SK-N-SH treated with all-trans-retinoic acid at 6 μM for 48 hours (cell line): ENCODE data around the gene CD86.

Experiments used
- BACH2 ChIP-seq: fragments of 250-450 bp; sonication (Bioruptor Pico); IDR thresholded peaks from 2 replicates; pipeline ENCODE4 v1.9.0; 2021; ENCODE audit warnings: mild to moderate bottlenecking, borderline replicate concordance
- CSDC2 ChIP-seq: fragments of 250-450 bp; sonication (Bioruptor Pico); IDR thresholded peaks from 2 replicates; pipeline ENCODE4 v1.5.0; 2020; ENCODE audit warnings: mild to moderate bottlenecking, moderate library complexity
- ISL1 ChIP-seq: fragments of 250-450 bp; sonication (Bioruptor Pico); IDR thresholded peaks from 2 replicates; pipeline ENCODE4 v2.1.2; 2022; ENCODE audit warnings: mild to moderate bottlenecking, moderate library complexity
- ZFP30 ChIP-seq: fragments of 450-650 bp; formaldehyde crosslinking; IDR thresholded peaks from 2 replicates; pipeline ENCODE4 v1.5.0; 2022; ENCODE audit warnings: mild to moderate bottlenecking, moderate library complexity
- TF ChIP-seq, protein P1 (sequence below): fragments of 250-450 bp; sonication (Bioruptor Pico); IDR thresholded peaks from 2 replicates; pipeline ENCODE4 v1.5.1; 2020; ENCODE audit warnings: low read depth, mild to moderate bottlenecking, moderate library complexity
- TF ChIP-seq, protein P2 (sequence below): fragments of 250-450 bp; sonication (Bioruptor Pico); IDR thresholded peaks from 2 replicates; pipeline ENCODE4 v1.5.1; 2021; ENCODE audit warnings: mild to moderate bottlenecking, moderate library complexity

DNA sequence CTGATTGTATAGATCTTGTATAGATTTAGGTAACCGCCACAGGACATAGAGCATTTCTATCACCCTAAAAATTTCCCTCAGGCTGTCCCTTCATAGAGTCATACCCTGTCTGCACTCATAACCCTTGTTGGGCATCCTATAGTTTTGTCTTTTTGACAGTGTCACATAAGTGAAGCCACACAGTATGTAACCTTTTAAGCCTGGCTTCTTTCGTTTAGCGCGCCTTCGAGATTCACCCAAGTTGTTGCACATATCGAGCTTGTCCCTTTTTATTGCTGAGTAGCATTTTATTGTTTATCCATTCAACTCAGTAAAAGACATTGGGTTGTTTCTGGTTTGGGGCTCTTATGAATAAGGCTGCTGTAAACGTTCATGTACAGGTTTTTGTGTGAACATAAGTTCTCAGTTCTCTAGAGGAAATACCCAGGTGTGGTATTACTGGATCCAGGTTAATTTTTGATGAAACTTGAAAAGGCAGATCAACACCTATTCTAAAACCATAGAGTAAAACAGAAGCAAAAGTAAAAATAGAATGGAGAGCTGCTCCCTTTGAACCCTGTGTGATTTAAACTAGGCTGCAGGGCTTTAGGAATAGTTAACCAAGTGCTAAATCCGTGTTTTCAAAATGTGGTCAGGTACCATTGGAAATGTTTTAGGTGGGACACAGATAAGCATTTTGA is 49.5 kb downstream of the CD86 start:
- TF ChIP-seq BACH2 (CRISPR knock-in tag): no peak
- TF ChIP-seq, protein P1, sequence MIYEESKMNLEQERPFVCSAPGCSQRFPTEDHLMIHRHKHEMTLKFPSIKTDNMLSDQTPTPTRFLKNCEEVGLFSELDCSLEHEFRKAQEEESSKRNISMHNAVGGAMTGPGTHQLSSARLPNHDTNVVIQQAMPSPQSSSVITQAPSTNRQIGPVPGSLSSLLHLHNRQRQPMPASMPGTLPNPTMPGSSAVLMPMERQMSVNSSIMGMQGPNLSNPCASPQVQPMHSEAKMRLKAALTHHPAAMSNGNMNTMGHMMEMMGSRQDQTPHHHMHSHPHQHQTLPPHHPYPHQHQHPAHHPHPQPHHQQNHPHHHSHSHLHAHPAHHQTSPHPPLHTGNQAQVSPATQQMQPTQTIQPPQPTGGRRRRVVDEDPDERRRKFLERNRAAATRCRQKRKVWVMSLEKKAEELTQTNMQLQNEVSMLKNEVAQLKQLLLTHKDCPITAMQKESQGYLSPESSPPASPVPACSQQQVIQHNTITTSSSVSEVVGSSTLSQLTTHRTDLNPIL (CRISPR knock-in tag): no peak
- TF ChIP-seq CSDC2: no peak
- TF ChIP-seq ISL1 (CRISPR knock-in tag): no peak
- TF ChIP-seq, protein P2, sequence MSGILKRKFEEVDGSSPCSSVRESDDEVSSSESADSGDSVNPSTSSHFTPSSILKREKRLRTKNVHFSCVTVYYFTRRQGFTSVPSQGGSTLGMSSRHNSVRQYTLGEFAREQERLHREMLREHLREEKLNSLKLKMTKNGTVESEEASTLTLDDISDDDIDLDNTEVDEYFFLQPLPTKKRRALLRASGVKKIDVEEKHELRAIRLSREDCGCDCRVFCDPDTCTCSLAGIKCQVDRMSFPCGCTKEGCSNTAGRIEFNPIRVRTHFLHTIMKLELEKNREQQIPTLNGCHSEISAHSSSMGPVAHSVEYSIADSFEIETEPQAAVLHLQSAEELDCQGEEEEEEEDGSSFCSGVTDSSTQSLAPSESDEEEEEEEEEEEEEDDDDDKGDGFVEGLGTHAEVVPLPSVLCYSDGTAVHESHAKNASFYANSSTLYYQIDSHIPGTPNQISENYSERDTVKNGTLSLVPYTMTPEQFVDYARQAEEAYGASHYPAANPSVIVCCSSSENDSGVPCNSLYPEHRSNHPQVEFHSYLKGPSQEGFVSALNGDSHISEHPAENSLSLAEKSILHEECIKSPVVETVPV (CRISPR knock-in tag): no peak
- TF ChIP-seq ZFP30: no peak
